Measurements from ENCODE around the gene GRB10.

GRB10 gene

GRCh38 chr7:50558294-50559053 lies 224.2 kb downstream of the GRB10 start:
- no peak for TF ChIP-seq CTCF (IDR thresholded peaks at IDR 0.05; ENCODE audit: unreplicated experiment in 3 of 3)
- H3K4me3 Mint-ChIP-seq: no peak overlapping the region

GRCh38 chr7:50557099-50557498 lies 225.6 kb downstream of the GRB10 start:
- H3K4me1 Mint-ChIP-seq: peaks cover 22% of the 10 kb centered on the region
- no peaks in the 10 kb centered on the region for H3K36me3 Mint-ChIP-seq (ENCODE audit: low read depth)
- peak overlapping the region in 1 of 3 experiments; percentile 8 for H3K27ac Mint-ChIP-seq
- TF ChIP-seq CTCF (IDR thresholded peaks at IDR 0.05; ENCODE audit: unreplicated experiment in 3 of 3): no peak
- no peaks in the 10 kb centered on the region for H3K9me3 Mint-ChIP-seq
- H3K27me3 Mint-ChIP-seq (ENCODE audit: low read depth): peaks cover 17% of the 10 kb centered on the region
- H3K4me3 Mint-ChIP-seq: no peak overlapping the region

More at GRCh38 chr7:50558294-50559053, 224.2 kb downstream of the GRB10 start:
- H3K4me1 Mint-ChIP-seq: peaks cover 22% of the 10 kb centered on the region
- no peaks in the 10 kb centered on the region for H3K36me3 Mint-ChIP-seq (ENCODE audit: low read depth)
- peaks cover 12% of the 10 kb centered on the region for H3K27me3 Mint-ChIP-seq (ENCODE audit: low read depth)
- peak overlapping the region in 1 of 3 experiments; percentile 43 for H3K27ac Mint-ChIP-seq
- no peaks in the 10 kb centered on the region for H3K9me3 Mint-ChIP-seq

- TF ChIP-seq CTCF (IDR thresholded peaks at IDR 0.05; ENCODE audit: unreplicated experiment in 3 of 3): no peak
- H3K4me3 Mint-ChIP-seq: no peak overlapping the region
- no peaks in the 10 kb centered on the region for H3K36me3 Mint-ChIP-seq (ENCODE audit: low read depth)
- peaks cover 20% of the 10 kb centered on the region for H3K27me3 Mint-ChIP-seq (ENCODE audit: low read depth)
- H3K4me1 Mint-ChIP-seq: peaks cover 22% of the 10 kb centered on the region
- H3K27ac Mint-ChIP-seq: peak overlapping the region in 1 of 3 experiments; percentile 8
- no peaks in the 10 kb centered on the region for H3K9me3 Mint-ChIP-seq
These were observed 226.3 kb downstream of the GRB10 start for GRCh38 chr7:50556247-50556991.

- H3K27ac Mint-ChIP-seq: no peak overlapping the region
- peaks cover 16% of the 10 kb centered on the region for H3K27me3 Mint-ChIP-seq (ENCODE audit: low read depth)
- TF ChIP-seq CTCF (IDR thresholded peaks at IDR 0.05; ENCODE audit: unreplicated experiment in 3 of 3): no peak
- H3K4me3 Mint-ChIP-seq: no peak overlapping the region
- peaks cover 22% of the 10 kb centered on the region for H3K4me1 Mint-ChIP-seq
- H3K9me3 Mint-ChIP-seq: no peaks in the 10 kb centered on the region
- no peaks in the 10 kb centered on the region for H3K36me3 Mint-ChIP-seq (ENCODE audit: low read depth)
These were observed 227.0 kb downstream of the GRB10 start for GRCh38 chr7:50555594-50556140.

- Mint-ChIP-seq H3K4me3 (no peak overlapping the region), H3K9me3 (no peaks in the 10 kb centered on the region), H3K4me1 (peaks cover 22% of the 10 kb centered on the region), H3K27me3 (ENCODE audit: low read depth) (peaks cover 15% of the 10 kb centered on the region), H3K36me3 (ENCODE audit: low read depth) (no peaks in the 10 kb centered on the region), H3K27ac (no peak overlapping the region)
- TF ChIP-seq CTCF (IDR thresholded peaks at IDR 0.05; ENCODE audit: unreplicated experiment in 3 of 3): no peak
These were observed 228.0 kb downstream of the GRB10 start for GRCh38 chr7:50554431-50555322.

Measured in nephron (organoid).